Activated CD8-positive, alpha-beta T cell treated with anti-CD3 and anti-CD28 coated beads, Interleukin-2, amount 10 ng/mL, durations not matched to agents 7 days and 5 days (primary cell): Measurements from ENCODE around the gene APOL4. TPM values are rescaled to one million over a fixed set of nuclear protein-coding genes. Genes with fewer than 3 reads are reported as not detected.
"Not testable (repeated sequence)": the region's sequence is repeated elsewhere in the genome, so short reads cannot be mapped to it uniquely, and the experiment has no call there.

Experiments used
- ATAC-seq: fragments of 150-1000 bp; cut with Tn5 transposase; one replicate; pipeline ENCODE4 v1.10.0; 2021; ENCODE audit warnings: moderate library complexity
- CTCF ChIA-PET: fragments of 350-600 bp; sonication (Branson Sonifier 250); formaldehyde crosslinking; loops from one replicate; lab custom pipeline; 2021; ENCODE audit warnings: antibody characterized with exemption; lab: Charles Lee
- POLR2A ChIA-PET: fragments of 350-600 bp; sonication (Branson Sonifier 250); formaldehyde crosslinking; loops from one replicate; lab custom pipeline; 2021; ENCODE audit warnings: antibody characterized with exemption; lab: Charles Lee
- DNase-seq: peaks from one replicate; pipeline ENCODE4 v3.0.0-alpha.2; 2020
- H3K27ac Mint-ChIP-seq: one replicate; pipeline ENCODE4 v1.8.0; 2021; ENCODE audit warnings: mild to moderate bottlenecking, mixed read lengths
- H3K27me3 Mint-ChIP-seq: one replicate; pipeline ENCODE4 v1.8.0; 2021; ENCODE audit warnings: low read depth, mixed read lengths
- H3K36me3 Mint-ChIP-seq: one replicate; pipeline ENCODE4 v1.8.0; 2021; ENCODE audit warnings: low read depth, mixed read lengths
- H3K4me1 Mint-ChIP-seq: one replicate; pipeline ENCODE4 v1.8.0; 2021; ENCODE audit warnings: low read depth, mixed read lengths
- H3K4me3 Mint-ChIP-seq: one replicate; pipeline ENCODE4 v1.8.0; 2021; ENCODE audit warnings: mild to moderate bottlenecking, mixed read lengths
- H3K9me3 Mint-ChIP-seq: one replicate; pipeline ENCODE4 v1.8.0; 2022; ENCODE audit warnings: mixed read lengths; ENCODE audit not compliant: insufficient read depth
- total RNA-seq, 2 experiments: library from RNA; stranded (reverse); gene quantifications; one replicate each; pipeline ENCODE4 v1.2.3, GENCODE V29; 2021

The APOL4 gene
- total RNA-seq, 2 experiments from 2014 or later = 6.9 to 8.5 TPM

GRCh38 chr22:36228944-36229343, 27.3 kb upstream of the APOL4 start:
- ChIA-PET CTCF (interaction anchor here (2.3 kb wide), 1 partner anchor 11 kb away, joined by 8 read pairs; the partner anchor contains the start of gene APOL2), POLR2A (no interaction called here)
- peaks cover 29% of the 10 kb centered on the region for H3K4me1 Mint-ChIP-seq
- no peaks in the 10 kb centered on the region for H3K27me3 Mint-ChIP-seq
- no peaks in the 10 kb centered on the region for H3K9me3 Mint-ChIP-seq
- peak overlapping the region; percentile 29 for H3K27ac Mint-ChIP-seq
- no peak overlapping the region for H3K4me3 Mint-ChIP-seq
- DNase-seq (no peak), ATAC-seq (no peak)
- peaks cover 71% of the 10 kb centered on the region for H3K36me3 Mint-ChIP-seq

GRCh38 chr22:36228369-36228768, 26.8 kb upstream of the APOL4 start:
- POLR2A ChIA-PET, H3K27me3 Mint-ChIP-seq, DNase-seq, ATAC-seq, H3K4me3 Mint-ChIP-seq, H3K9me3 Mint-ChIP-seq: not testable (repeated sequence)
- Mint-ChIP-seq H3K4me1 (peaks cover 25% of the 10 kb centered on the region), H3K27ac (peak overlapping the region; percentile 29), H3K36me3 (peaks cover 65% of the 10 kb centered on the region)
- CTCF ChIA-PET = interaction anchor here (0.9 to 2.3 kb wide), 3 partner anchors 9 to 11 kb away, joined by 3 to 8 read pairs (median 4); partner anchors contain the start of gene APOL2

- Mint-ChIP-seq H3K27me3 (no peaks in the 10 kb centered on the region), H3K9me3 (no peaks in the 10 kb centered on the region), H3K4me1 (peaks cover 19% of the 10 kb centered on the region), H3K4me3 (no peak overlapping the region), H3K27ac (no peak overlapping the region), H3K36me3 (peaks cover 60% of the 10 kb centered on the region)
- ChIA-PET CTCF (interaction anchor here (0.8 to 2.3 kb wide), 4 partner anchors 10 to 49 kb away, joined by 3 to 8 read pairs (median 4); partner anchors contain the start of gene APOL2), POLR2A (interaction anchor here (0.8 kb wide), 1 partner anchor 12 kb away, joined by 3 read pairs; no protein-coding TSS in a partner anchor)
- no peak for DNase-seq
- ATAC-seq = no peak
These were observed 26.2 kb upstream of the APOL4 start for GRCh38 chr22:36227806-36228205.

GRCh38 chr22:36227396-36227795, 25.8 kb upstream of the APOL4 start:
- CTCF ChIA-PET = interaction anchor here (0.8 to 2.3 kb wide), 3 partner anchors 9 to 49 kb away, joined by 3 to 8 read pairs (median 4); partner anchors contain the start of gene APOL2
- H3K4me1 Mint-ChIP-seq = peaks cover 16% of the 10 kb centered on the region
- ATAC-seq = peak; percentile 51
- DNase-seq = peak; percentile 57
- POLR2A ChIA-PET = interaction anchor here (0.8 kb wide), 1 partner anchor 12 kb away, joined by 3 read pairs; no protein-coding TSS in a partner anchor
- no peak overlapping the region for H3K4me3 Mint-ChIP-seq
- H3K36me3 Mint-ChIP-seq = peaks cover 57% of the 10 kb centered on the region
- H3K27ac Mint-ChIP-seq = peak overlapping the region; percentile 66
- H3K9me3 Mint-ChIP-seq = no peaks in the 10 kb centered on the region
- no peaks in the 10 kb centered on the region for H3K27me3 Mint-ChIP-seq

- Mint-ChIP-seq H3K9me3 (no peaks in the 10 kb centered on the region), H3K4me3 (no peak overlapping the region), H3K27ac (no peak overlapping the region), H3K4me1 (peaks cover 22% of the 10 kb centered on the region), H3K27me3 (peaks cover 3% of the 10 kb centered on the region), H3K36me3 (peaks cover 46% of the 10 kb centered on the region)
- CTCF ChIA-PET = interaction anchor here (1.3 kb wide), 1 partner anchor 31 kb away, joined by 3 read pairs; no protein-coding TSS in a partner anchor
- DNase-seq (no peak), ATAC-seq (no peak)
- POLR2A ChIA-PET = interaction anchor here (0.6 kb wide), 1 partner anchor 291 kb away, joined by 3 read pairs; no protein-coding TSS in a partner anchor
These were observed 24.6 kb upstream of the APOL4 start for GRCh38 chr22:36226189-36226588.

DNA sequence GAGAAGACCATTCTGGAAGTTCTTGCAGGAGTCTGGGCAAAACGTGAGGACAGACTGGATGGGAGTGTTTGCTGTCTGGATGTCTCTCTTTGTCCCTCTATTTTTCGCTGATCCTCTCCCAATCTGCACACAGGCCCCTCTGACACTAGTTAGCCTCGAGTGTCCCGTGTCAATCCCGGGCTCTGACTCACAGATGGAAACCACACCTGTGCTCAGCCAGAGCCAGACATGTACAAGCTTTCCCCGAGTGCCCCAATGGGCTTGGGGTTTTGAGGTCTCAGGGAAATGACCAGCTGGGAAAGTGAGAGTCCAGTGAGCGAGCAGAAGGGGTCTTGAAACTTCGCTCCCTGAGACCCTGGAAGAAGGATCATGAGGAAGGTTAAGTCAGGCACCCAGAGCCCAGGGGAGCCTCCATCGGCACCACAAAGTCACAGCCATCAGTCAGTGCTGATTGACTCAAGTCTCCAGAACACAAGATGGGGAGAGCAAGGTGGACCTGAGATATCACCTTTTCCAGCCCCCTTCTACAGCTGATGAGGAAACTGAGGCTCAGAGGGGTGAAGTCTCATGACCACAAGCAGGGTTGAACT, 23.8 kb upstream of the APOL4 start:
- H3K4me3 Mint-ChIP-seq = no peak overlapping the region
- H3K36me3 Mint-ChIP-seq = peaks cover 39% of the 10 kb centered on the region
- H3K27me3 Mint-ChIP-seq = peaks cover 8% of the 10 kb centered on the region
- CTCF ChIA-PET = no interaction called here
- H3K27ac Mint-ChIP-seq = no peak overlapping the region
- peaks cover 23% of the 10 kb centered on the region for H3K4me1 Mint-ChIP-seq
- POLR2A ChIA-PET = no interaction called here
- DNase-seq = no peak
- no peak for ATAC-seq
- H3K9me3 Mint-ChIP-seq = no peaks in the 10 kb centered on the region

DNA sequence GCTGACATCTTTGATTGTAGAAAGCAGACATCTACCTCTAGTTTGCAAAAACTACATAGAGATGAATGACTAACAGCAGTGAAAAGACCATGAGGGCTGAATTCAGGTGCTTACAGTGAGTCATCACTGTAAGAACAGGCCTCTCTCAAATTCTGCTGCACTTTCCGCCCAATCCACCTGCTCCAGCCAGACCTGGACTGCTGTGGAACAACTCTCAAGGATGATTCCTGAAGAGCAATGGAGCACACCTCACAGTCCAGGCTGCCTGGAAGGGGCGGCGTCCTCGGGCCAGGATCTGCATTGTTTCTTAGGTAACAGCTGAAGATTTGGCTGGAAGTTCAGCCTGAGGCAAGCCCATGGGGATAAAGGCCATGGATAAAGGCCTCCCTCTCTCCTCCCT, 22.6 kb upstream of the APOL4 start:
- Mint-ChIP-seq H3K27ac (no peak overlapping the region), H3K4me3 (no peak overlapping the region), H3K9me3 (no peaks in the 10 kb centered on the region), H3K36me3 (peaks cover 29% of the 10 kb centered on the region), H3K4me1 (peaks cover 23% of the 10 kb centered on the region), H3K27me3 (peaks cover 11% of the 10 kb centered on the region)
- DNase-seq (no peak), ATAC-seq (no peak)
- CTCF ChIA-PET = no interaction called here
- POLR2A ChIA-PET = no interaction called here

- ChIA-PET CTCF (interaction anchor here (1.6 kb wide), 1 partner anchor 21 kb away, joined by 7 read pairs; the partner anchor contains the start of gene APOL4), POLR2A (no interaction called here)
- Mint-ChIP-seq H3K9me3 (no peaks in the 10 kb centered on the region), H3K27ac (no peak overlapping the region), H3K36me3 (peaks cover 23% of the 10 kb centered on the region), H3K4me1 (peaks cover 23% of the 10 kb centered on the region), H3K4me3 (no peak overlapping the region), H3K27me3 (peaks cover 17% of the 10 kb centered on the region)
- ATAC-seq (no peak), DNase-seq (no peak)
These were observed 21.9 kb upstream of the APOL4 start for GRCh38 chr22:36223504-36223903.

DNA sequence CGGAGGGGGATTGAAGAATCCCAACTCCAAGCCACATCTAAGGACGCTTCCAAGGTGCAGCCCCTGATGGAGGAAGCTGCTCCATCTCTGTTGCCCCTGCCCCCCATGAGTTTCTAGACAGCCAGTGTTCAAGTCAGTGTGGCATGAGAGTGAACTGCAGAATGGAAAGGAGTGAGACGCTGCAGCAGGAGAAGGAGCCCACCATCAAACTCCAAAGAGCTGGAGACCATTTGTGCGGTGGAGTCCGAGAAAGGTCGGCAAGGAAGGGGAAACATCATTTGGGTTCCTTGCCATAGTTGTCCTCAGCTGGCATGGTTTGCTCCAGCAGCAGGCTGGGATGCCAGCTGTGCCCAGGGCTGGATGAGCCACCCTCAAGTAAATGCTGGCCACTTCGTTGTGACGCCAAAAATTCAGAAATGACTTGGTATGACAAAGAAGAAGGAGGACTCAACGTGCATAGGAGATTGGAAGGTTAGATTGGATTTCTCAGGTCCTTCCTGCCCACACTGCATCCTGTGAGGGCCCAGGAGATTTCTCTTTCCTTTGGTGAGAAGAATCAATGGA, 21.4 kb upstream of the APOL4 start:
- POLR2A ChIA-PET = no interaction called here
- CTCF ChIA-PET = interaction anchor here (1.2 to 1.6 kb wide), 2 partner anchors 21 to 30 kb away, joined by 3 to 7 read pairs; partner anchors contain the start of gene APOL4
- DNase-seq (no peak), ATAC-seq (no peak)
- no peaks in the 10 kb centered on the region for H3K9me3 Mint-ChIP-seq
- peaks cover 20% of the 10 kb centered on the region for H3K4me1 Mint-ChIP-seq
- H3K27ac Mint-ChIP-seq = no peak overlapping the region
- peaks cover 18% of the 10 kb centered on the region for H3K36me3 Mint-ChIP-seq
- H3K27me3 Mint-ChIP-seq = peaks cover 23% of the 10 kb centered on the region
- no peak overlapping the region for H3K4me3 Mint-ChIP-seq

DNA sequence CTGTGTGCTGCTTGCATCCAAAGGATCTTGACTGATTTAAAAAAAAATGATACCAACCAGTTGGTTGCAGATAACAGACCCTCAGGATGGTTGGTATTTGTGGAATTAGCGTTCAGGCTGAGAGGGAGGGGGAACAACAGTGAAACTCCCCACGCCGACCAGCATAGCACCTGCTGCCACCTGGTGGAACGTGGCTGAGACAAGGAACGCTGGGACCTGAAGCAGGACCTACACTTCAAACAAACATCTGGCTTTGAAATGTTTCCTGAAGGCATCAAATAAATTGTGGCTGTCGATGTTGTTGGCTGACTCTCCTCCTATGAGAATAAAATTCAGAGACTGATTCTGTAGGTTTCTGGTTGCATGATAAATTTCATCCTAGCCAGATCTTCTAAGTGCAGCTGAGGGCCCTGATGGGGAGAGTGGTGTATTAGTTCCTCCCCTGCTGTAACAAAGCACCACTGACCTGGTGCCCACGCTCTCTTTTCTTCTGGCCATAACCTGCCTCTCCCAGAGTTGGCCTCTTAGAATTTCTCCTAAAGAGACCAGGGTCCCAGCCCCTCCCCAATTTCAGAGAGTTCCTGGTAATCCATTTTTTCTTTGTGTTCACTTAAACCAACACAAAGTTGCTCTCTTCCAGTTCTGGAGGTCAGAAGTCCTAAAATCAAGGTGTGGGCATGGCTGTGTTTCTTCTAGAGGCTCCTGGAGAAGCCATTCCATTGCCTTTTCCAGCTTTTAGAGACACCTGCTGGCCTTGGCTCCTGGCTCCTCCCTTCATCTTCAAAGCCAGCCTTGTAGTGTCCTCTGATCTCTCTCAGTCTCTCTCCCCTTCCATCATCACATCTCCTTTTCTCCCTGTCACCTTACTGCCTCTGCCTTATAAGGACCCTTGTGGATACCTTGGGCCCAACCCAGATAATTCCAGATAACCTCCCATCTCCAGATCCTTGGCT, 20.5 kb upstream of the APOL4 start:
- peak; percentile 94 for ATAC-seq
- DNase-seq = peak; percentile 73
- Mint-ChIP-seq H3K4me1 (peaks cover 12% of the 10 kb centered on the region), H3K27ac (no peak overlapping the region), H3K27me3 (peaks cover 29% of the 10 kb centered on the region), H3K36me3 (peaks cover 10% of the 10 kb centered on the region), H3K4me3 (no peak overlapping the region), H3K9me3 (no peaks in the 10 kb centered on the region)
- CTCF ChIA-PET = interaction anchor here (0.6 to 2.3 kb wide), 14 partner anchors 10 to 248 kb away, joined by 3 to 16 read pairs (median 4); partner anchors contain the start of genes APOL2 and APOL4
- POLR2A ChIA-PET = no interaction called here

GRCh38 chr22:36220451-36220921, 18.9 kb upstream of the APOL4 start:
- DNase-seq (no peak), ATAC-seq (no peak)
- peaks cover 2% of the 10 kb centered on the region for H3K36me3 Mint-ChIP-seq
- H3K27ac Mint-ChIP-seq = no peak overlapping the region
- ChIA-PET POLR2A (no interaction called here), CTCF (interaction anchor here (0.7 to 2.3 kb wide), 8 partner anchors 9 to 155 kb away, joined by 3 to 16 read pairs (median 4); partner anchors contain the start of gene APOL2)
- H3K4me1 Mint-ChIP-seq = peaks cover 12% of the 10 kb centered on the region
- H3K9me3 Mint-ChIP-seq = no peaks in the 10 kb centered on the region
- peaks cover 41% of the 10 kb centered on the region for H3K27me3 Mint-ChIP-seq
- H3K4me3 Mint-ChIP-seq = no peak overlapping the region
